ENCODE measurements around the gene OSBPL3.

DNA sequence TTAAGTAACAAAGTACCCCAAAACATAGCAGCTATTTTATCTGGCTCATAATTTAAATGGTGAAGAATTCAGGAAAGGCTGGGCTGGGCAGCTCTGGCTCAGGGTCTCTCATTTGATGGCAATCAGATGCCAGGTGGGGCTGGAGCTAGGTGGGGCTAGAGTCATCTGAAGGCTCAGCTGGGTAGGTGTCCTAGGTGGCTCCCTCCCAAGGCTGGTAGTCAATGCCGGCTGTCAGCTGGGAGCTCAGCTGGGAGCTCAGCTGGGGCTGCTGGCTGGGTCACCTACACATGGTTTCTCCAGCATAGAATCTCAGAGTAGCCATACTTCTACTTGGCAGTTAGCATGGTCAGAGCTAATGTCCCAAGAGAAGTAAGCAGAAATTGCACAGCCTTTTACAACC is 34.1 kb downstream of the OSBPL3 start:
- TF ChIP-seq CTCF (IDR thresholded peaks at IDR 0.05), result no peak
- TF ChIP-seq POLR2AphosphoS5 (IDR thresholded peaks at IDR 0.05; ENCODE audit: insufficient read depth in 1 of 2, low read depth in 1 of 2), result no peak
